ENCODE results near the gene CTRL.
A peak's percentile ranks its signal among the peaks of the same experiment; 100 is the strongest.

GRCh38 chr16:67892899-67893742, 38.5 kb downstream of the CTRL start, which contains the start of gene PSKH1:
- TF ChIP-seq POLR2A (IDR thresholded peaks at IDR 0.05) (peak; percentile 72), CTCF (IDR thresholded peaks at IDR 0.05) (peak in 1 of 4 experiments; percentile 8)

All from prostate gland (tissue), 2 donors.